ENCODE measurements around the gene DPH1.

DPH1 gene

GRCh38 chr17:2041561-2042389 is 11.8 kb downstream of the DPH1 start, which contains the start of gene OVCA2:
TSS of gene OVCA2 (plus strand) at chr17:2042022. CDS start at chr17:2042048, 26 bp downstream.
- peak; percentile 65 for DNase-seq (ENCODE audit: low read depth)
- TF ChIP-seq, protein P1, sequence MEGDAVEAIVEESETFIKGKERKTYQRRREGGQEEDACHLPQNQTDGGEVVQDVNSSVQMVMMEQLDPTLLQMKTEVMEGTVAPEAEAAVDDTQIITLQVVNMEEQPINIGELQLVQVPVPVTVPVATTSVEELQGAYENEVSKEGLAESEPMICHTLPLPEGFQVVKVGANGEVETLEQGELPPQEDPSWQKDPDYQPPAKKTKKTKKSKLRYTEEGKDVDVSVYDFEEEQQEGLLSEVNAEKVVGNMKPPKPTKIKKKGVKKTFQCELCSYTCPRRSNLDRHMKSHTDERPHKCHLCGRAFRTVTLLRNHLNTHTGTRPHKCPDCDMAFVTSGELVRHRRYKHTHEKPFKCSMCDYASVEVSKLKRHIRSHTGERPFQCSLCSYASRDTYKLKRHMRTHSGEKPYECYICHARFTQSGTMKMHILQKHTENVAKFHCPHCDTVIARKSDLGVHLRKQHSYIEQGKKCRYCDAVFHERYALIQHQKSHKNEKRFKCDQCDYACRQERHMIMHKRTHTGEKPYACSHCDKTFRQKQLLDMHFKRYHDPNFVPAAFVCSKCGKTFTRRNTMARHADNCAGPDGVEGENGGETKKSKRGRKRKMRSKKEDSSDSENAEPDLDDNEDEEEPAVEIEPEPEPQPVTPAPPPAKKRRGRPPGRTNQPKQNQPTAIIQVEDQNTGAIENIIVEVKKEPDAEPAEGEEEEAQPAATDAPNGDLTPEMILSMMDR (IDR thresholded peaks at IDR 0.05; ENCODE audit: control insufficient read depth, insufficient read depth, low read depth, low read length, missing control alignments) = peak; percentile 66
- peak within 1 kb of the TSS; percentile 82 for H3K4me3 ChIP-seq (ENCODE audit: control insufficient read depth, low read depth, low read length)

DNA sequence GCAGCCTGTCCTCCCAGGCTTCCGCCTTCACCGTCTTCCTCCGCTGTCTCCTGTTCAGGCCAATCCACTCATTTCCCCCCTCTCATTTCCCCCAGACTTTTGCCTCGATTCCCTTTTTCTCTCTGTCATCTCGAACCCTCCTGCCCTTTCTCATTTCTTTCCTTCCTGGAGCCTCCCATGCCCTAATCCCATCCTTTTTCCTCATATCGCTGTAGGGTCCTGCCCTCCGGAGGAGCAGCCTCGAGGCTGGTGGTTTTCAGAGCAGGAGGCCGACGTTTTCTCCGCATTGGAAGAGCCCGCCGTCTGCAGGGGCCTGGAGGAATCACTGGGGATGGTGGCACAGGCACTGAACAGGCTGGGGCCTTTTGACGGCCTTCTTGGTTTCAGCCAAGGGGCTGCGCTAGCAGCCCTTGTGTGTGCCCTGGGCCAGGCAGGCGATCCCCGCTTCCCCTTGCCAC is 12.5 kb downstream of the DPH1 start:
- TF ChIP-seq, protein P1 (IDR thresholded peaks at IDR 0.05; ENCODE audit: control insufficient read depth, insufficient read depth, low read depth, low read length, missing control alignments) = peak; percentile 53
- DNase-seq (ENCODE audit: low read depth) = no peak
- peak overlapping the region; percentile 82 for H3K4me3 ChIP-seq (ENCODE audit: control insufficient read depth, low read depth, low read length)

DNA sequence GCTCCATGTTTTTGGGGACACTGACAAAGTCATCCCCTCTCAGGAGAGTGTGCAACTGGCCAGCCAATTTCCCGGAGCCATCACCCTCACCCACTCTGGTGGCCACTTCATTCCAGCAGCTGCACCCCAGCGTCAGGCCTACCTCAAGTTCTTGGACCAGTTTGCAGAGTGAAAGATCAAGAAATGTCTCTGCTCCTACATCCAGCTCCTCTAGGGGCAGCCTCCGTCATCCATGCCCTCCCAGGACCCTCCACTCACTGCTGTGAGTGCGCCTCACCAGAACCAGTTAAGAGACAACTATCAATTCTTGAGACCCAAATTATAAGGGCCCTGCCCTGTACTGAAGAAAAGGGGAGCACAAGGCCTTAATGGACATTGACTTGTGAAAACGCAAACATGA is 13.0 kb downstream of the DPH1 start:
- H3K4me3 ChIP-seq (ENCODE audit: control insufficient read depth, low read depth, low read length) = peak overlapping the region; percentile 82
- DNase-seq (ENCODE audit: low read depth) = no peak
- TF ChIP-seq, protein P1 (IDR thresholded peaks at IDR 0.05; ENCODE audit: control insufficient read depth, insufficient read depth, low read depth, low read length, missing control alignments) = no peak

DNA sequence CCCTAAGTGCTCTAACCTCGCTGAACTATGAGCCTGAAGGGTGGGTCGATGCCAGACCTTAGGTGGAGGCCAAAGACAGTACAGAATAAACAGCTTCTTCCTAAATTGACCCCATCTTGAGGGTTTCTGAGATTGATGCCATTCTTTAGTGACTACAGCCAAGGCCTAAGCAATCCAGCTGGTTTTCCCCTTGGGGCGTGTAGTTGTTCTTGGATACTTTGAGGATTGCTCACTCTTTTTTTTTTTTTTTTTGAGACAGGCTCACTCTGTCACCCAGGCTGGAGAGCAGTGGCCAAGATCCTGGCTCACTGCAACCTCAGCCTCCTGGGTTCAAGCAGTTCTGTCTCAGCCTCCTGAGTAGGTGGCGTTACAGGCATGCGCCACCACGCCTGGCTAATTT is 13.8 kb downstream of the DPH1 start:
- TF ChIP-seq, protein P1 (IDR thresholded peaks at IDR 0.05; ENCODE audit: control insufficient read depth, insufficient read depth, low read depth, low read length, missing control alignments) = no peak
- no peak overlapping the region for H3K4me3 ChIP-seq (ENCODE audit: control insufficient read depth, low read depth, low read length)
- no peak for DNase-seq (ENCODE audit: low read depth)

DNA sequence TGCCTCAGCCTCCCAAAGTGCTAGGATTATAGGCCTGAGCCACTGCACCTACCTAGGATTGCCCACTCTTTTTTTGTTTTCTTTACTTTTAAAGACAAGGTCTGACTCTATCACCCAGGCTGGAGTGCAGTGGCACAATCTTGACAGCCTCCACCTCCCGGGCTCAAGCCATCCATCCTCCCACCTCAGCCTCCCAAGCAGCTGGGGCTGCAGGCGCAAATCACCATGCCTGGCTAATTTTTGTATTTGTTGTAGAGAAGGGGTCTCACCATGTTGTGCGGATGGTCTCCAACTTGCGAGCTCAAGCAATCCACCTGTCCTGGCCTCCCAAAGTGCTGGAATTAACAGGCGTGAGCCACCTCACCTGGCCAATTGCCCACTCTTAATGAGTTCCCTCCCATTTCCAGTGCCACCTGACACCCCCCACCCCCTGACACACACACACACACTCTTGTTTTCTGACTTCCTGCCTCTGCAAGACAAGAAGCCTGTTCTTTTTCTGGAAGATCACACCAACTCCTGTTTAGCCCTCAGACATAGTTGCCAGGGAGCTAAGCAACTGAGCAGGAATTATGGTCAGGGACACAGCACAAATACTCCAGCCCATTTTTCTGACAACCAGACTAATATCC is 14.4 kb downstream of the DPH1 start:
- no peak overlapping the region for H3K4me3 ChIP-seq (ENCODE audit: control insufficient read depth, low read depth, low read length)
- no peak for DNase-seq (ENCODE audit: low read depth)
- TF ChIP-seq, protein P1 (IDR thresholded peaks at IDR 0.05; ENCODE audit: control insufficient read depth, insufficient read depth, low read depth, low read length, missing control alignments) = no peak

- TF ChIP-seq, protein P1 (IDR thresholded peaks at IDR 0.05; ENCODE audit: control insufficient read depth, insufficient read depth, low read depth, low read length, missing control alignments) = no peak
- H3K4me3 ChIP-seq (ENCODE audit: control insufficient read depth, low read depth, low read length) = no peak overlapping the region
- no peak for DNase-seq (ENCODE audit: low read depth)
Measured at GRCh38 chr17:2047590-2047989, 17.6 kb downstream of the DPH1 start.

All from AG09309 (cell line).